ENCODE data around the gene RAE1.

RAE1 gene, protein sequence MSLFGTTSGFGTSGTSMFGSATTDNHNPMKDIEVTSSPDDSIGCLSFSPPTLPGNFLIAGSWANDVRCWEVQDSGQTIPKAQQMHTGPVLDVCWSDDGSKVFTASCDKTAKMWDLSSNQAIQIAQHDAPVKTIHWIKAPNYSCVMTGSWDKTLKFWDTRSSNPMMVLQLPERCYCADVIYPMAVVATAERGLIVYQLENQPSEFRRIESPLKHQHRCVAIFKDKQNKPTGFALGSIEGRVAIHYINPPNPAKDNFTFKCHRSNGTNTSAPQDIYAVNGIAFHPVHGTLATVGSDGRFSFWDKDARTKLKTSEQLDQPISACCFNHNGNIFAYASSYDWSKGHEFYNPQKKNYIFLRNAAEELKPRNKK

DNA sequence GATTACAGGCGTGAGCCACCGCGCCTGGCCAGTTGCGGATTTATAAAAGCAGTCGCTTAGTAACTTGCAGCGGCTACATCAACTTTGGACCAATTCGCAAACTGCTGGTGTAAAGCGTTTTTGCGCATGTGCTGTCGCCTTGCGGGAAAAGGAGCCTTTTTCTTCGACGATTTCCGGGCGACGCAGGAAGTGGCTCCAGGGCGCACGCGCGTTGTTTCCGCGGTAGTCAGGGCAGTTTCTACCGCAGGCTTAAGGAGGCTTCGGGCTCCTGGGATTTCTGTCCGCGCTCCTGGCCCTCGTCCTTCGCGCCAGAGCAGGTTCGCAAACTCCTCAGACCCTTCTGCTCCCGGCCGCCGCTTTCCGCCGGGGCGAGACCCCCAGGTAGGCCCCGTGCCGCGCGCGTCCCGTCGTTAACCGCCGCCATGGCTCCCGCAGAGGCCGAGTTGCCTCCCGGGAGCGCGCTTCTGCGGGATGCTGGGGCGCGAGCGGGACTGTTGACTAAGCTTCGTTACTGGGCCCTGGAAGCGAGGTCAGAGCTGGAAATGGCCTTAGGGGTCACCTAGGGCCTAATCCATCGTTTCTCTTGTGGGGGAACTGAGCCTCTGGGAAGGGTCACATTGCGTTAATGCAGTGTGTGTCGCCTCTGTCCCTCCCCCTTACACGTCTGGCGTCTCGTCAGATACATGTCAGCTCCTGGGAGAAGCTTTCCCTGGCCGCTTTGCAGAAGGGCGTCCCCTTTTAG lies at the start of gene RAE1:
Gene RAE1 (plus strand): TSS at position 214 of the 742 bp plus-strand sequence. CDS start 2,784 bp downstream, outside the sequence.
- peak; percentile 97 for DNase-seq

DNA sequence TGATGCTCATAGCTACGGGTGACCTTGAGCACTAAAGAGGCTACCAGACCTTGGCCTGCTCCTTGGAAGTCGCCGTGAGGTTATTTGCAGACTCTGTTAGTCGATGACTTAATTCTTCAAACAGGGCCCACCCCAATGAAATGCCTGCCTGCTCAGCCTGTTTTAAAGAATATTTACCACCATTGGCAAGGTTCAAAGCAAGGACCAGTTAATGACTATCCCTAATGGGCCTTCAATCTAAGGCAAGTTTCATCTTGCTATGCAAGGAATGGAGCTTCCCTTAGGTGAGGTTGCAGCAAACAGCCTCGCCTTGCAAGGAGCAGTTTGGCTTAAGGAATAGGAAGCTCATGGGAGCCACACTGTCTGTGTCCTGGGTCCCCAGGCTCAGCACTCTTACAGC lies 44.3 kb upstream of the RAE1 start:
- DNase-seq = no peak

DNA sequence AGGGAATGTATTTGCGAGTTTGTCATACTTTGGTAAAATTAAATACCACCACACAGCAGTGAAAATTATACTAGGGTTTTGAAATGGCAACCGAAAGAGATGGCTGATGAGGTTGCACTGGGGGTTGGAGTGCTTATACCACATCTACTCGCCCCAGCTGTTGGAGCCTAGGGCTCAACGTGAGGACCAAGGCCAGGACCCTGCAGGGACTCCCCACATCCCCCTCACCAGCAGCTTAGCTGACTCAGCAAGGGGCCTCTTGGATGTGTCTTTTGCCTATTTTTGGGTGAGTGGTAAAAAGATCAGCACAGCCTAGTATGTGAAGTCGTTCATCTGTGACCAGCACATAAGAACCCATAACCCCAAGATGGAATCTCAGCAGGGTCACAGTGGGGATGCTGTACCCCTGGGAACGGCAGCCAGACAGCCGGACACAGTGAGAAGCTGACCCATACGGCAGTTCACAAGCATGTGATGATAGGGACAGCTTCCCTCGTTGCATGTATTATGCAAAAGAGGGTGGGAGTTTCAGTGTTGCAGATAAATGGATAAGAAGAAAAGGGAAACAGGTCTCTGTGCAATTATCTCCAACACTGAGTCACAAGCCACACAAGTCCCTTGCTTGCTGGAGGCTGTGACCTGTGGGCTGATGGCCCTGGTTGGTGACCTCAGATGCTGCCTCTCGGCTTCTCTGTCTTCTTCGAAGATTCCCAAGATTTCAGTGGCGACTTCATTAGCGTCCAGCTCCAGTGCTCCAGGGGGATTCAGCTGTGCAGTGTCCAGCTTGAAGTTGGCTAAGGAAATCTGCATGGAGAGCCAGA lies 42.4 kb upstream of the RAE1 start:
- DNase-seq = no peak

DNA sequence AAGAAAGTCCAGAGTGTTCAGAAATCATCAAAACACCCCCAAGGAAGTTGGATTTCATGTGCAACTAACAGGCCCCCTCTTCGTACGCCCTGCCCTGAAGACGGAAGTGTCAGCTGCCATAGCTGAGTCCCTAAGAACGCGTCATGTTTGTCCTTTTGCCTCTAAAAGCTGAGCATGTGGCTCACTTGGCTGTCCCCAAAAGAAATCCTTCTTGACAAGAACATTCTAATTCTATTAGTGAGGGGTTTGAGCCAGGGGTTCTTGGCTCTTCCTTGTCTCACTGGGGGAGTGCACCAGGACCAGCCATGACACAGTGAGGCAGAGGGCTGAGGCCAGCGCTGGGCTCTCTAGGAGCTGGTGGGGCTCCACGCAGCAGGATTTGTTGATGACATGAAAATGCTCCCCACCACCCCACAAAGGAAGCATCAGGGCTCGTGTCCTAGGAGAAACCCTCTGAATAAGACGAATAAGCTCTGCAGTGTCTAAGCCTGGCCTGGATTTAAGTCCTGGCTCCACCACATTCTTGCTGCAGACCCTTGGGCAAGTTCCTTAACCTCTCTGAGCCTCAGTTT lies 41.4 kb upstream of the RAE1 start:
- DNase-seq = no peak

DNA sequence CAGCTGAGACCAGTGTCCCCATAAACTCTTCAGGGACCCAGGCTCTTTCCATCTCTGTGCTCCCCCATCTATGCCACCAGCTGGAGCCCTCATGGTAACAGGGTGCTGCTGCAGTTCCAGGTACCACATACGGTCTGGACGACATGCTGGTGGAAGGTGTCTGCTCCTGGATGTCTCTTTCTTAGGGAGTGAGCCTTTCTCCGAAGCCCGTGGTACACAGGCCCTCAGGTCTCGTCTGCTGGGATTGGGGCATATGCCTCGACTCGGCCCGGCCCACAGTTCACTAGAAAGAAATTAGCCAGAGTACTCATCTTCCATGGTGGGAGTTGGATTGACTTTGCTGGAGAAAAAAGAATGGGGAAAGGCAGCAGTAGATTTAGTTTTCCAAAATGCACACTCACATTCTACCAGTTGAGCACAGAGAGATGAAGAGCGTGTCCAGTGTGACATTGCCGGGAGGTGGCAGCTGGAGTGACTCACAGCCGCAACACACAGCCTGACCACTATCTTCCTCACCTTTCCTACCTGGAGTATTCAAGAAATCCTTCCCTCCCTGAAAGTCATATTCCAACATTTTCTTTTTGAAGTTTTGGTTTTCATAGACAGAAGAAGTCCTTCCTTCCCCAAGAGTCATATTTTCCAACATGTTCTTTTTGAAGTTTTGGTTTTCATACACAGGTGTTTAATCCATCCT lies 40.1 kb upstream of the RAE1 start:
- DNase-seq = no peak

DNA sequence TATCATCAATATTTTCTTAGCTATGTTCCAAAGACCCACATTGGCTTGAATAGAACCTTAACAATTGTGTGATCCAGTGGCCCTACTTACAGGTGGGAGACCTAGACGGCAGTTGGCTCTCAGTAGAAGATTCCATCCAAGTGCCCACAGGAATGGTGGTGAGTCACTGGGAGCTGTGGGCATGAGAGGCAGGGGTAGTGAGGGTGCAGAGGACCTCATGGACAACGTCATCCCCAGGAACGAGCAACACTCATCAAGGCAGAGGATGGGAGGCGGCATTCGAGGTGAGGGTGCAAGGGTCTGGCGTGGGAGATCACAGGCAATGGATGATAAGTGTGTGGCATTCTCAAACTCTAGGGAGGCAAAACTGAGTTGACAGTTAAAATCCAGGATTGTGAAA lies 38.9 kb upstream of the RAE1 start:
- no peak for DNase-seq

DNA sequence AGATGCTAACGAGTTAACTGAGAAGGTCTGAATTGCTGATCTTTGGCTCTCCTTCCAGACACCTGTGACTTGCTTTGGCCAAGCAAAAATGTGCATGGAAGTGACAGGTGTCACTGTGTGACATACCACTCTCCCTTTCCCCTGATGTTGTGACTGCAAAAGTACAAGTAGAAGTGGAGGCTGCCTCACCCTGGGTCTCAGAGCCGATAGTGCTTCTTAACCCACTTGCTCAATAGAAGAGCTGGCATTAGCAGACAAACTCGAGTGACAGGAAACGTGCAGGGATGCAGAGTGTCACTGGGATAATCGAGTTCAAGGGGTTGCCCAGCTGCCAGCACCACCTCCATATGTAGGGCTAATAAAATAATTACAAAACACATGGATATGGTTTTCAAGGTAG lies 37.8 kb upstream of the RAE1 start:
- DNase-seq = no peak

DNA sequence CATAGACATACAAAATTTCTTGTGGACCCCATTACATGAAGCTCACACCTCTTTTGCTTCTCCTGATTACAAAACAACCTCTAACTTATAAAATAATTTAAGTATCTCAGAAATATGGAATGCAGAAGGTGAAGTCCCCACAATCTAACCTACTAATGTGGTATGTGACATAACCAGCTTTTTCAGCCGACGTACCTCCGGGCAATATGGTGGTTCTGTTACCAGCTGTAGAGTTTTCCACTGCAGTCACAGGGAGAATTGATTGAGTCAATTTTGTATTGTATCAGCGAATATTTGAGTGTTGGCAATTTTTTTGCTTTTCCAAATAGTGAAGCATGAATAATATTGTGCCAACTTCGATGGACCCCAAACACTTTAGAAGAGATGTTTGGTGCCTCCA lies 37.1 kb upstream of the RAE1 start:
- DNase-seq = no peak

DNA sequence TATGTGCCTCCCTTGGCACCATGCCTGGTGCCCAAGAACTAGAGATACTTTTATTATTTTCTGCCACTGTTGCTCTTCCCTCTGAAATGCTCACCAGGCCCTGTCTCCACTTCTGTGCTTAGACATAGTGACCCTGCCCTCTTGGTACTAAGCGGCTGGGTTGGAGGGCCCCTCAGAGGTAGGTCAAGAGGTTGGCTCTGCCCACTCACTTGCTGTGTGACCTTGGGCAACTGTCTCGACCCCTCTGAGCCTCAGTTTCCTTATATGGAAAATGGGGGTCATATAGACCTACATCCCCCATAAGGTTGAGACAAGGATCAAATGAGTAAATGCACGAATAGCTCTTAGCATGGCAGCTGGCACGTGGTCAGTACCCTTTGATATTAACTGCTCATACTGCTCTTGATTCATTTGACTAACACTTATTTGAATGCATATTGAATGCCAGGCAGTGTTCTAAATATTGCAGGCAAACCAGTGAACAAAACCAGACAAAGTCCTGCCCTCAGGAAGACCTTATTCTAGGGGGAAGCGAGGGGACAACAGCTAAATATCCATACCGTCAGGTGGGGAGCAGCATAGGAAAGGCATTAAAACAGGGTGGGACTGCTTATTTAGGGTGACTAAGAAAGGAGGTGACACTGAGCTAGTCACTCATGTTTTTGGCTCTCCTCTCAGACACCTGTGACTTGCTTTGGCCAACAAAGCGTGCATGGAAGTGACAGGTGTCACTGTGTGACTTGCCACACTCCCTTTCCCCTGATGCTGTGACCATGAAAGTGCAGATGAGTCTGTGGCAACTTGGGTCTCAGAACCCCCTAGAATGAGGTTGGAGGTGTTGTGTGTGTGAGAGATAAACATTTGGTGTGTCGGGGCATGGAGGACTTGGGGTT lies 35.7 kb upstream of the RAE1 start:
- no peak for DNase-seq

DNA sequence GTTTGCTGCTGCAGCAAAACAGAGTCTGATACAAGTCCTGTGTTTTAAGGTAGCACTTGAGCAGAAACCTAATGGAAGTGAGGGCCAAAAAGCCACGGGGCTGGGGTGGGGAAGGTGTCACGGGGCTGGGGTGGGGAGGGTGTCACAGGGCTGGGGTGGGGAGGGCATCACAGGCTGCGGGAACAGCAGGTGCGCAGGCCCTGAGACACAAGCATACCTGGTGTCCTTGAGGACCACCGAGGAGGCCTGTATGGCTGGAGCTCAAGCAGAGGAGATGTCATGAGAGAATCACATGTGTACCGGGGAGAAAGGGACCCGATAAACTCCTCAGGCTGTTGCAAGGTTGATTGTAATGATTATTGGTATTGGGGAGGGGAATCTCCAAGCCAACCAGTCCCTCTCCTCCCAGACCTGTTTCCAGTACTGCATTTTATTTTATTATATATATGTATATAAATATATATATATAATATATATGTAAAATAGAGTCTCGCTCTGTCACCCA lies 35.0 kb upstream of the RAE1 start:
- no peak for DNase-seq

DNA sequence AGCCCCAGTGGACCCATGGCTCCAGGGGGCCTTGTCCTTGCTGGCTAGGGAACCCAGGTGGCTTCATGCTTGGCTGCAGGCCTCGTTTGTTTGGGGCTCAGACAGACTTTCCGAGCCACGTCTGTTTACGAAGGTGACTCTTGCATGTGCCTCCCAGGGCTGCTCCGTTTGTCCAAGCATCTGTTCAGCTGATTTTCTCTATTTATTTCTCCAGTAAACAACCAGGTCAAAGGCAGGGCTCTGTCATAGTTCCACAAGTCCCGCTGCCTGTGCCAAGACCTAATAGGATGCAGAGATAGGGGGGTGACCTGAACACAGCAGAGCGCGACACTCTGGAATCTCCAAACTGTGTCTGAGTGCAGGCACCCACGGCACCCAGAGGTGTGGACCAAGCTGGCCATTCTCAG lies 34.3 kb upstream of the RAE1 start:
- no peak for DNase-seq

DNA sequence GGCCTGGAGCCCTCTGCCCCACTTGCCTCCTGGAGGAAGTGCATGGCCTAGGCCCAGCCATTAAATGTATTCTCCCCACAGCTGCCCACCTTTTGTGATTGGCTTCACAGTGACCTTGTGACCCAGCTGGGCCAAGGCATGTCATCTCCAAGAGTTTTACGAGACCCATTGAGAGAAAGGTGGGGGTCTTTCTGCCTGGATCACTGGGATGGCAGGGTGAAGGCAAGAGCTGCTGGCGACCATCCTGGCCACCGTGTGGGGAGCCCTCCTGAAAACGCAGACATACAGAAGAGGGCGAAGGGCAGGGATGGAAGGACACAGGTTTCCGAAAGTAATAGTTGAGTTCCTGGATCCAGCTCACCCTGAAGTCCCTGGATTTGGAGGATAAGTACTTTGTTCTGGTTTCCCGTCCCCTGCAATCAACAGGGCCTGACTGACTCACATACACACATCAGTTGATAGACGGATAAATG lies 33.7 kb upstream of the RAE1 start:
- DNase-seq = no peak

DNA sequence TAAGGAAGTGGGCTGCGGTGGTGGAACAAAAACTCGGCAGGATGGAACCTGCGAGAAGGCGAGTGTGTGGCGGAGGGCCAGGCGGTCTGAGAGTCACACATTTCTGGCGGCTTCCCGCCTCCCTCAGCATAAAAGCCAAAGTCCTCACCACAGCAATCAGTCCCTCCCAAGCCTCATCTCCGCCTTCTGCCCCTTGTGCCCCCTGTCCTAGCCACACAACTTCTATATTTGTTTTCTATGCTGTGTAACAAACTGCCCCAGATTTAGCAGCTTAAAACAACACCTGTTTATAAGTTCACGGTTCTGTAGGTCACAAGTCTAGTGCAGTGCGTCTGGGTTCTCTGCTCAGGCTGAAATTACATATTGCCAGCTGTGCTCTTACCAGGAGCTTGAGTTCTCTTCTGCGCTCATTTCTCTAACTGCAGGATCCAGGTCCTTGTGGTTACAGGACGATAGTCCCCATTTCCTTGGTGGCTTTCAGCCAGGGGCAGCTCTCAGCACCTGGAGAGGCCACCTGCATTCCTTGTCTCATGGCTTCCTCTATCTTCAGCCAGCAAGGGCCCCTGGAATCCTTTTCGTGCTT lies 33.2 kb upstream of the RAE1 start:
- no peak for DNase-seq

DNA sequence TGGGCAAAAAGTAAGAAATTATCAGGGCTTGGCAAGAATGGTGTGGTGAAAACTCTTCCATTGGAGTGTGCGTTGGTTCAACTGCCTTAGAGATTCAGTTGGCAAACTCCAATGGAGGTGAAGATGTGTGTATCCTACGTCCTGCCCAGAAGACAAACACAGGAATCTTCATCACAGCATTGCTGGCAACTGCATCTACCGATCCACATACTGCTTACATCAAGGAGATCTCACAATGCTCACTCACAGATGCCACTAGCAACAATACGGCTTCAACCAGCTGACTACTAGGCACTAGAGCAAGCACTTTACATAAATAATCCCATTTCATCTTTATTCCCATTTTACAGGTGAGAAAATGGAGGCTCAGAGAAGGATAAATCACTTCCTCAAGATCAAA lies 31.5 kb upstream of the RAE1 start:
- no peak for DNase-seq

DNA sequence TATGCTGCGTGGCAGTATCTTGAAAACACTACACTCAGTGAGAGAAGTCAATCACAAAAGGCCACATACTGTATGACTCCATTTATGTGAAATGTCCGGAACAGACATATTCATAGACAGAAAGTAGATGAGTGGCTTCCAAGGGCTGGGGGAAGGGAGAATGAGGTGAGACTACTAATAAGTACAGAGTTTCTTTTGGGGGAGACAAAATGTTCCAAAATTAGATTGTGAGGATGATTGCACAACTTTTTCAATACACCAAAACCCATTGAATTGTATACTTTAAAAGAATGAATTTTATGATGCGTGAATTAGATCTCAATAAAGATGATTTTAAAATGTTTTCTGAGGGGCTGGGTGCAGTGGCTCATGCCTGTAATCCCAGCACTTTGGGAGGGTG lies 30.7 kb upstream of the RAE1 start:
- no peak for DNase-seq

DNA sequence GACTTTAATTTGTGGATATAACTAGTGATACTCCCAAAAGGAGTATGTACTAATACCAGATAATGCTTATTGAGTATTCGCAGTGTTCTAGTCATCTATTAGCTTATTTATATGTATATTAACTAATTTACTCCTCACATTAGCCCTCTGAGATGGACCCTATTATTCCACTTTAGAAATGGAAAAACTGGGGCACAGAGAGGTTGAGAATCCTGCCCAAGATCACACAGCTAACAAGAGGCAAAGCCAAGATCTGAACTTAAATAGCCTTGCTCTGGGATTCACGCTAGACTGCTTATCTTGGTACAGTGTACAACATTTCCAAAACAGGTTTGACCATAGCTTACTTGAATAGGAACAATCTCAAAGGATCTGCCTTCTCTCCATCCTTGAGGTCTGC lies 29.9 kb upstream of the RAE1 start:
- DNase-seq = no peak

DNA sequence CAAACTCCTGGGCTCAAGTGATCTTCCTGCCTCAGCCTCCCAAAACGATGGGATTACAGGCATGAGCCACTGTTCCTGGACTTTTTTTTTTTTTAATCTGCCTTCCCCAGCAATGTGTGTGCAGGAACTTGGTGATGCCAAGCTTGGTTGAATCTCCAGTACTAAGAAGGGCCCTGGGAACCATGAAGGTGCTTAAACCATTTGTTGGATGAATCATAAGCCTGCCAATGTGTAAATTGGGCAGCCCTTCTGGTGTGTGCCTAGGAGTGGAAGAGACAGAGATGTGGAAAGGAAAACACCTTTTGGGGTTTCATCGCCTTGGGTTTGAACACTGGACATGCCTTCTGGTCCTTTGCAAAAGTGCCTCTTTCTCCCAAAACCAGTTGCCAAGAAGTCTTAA lies 28.6 kb upstream of the RAE1 start:
- DNase-seq = no peak

DNA sequence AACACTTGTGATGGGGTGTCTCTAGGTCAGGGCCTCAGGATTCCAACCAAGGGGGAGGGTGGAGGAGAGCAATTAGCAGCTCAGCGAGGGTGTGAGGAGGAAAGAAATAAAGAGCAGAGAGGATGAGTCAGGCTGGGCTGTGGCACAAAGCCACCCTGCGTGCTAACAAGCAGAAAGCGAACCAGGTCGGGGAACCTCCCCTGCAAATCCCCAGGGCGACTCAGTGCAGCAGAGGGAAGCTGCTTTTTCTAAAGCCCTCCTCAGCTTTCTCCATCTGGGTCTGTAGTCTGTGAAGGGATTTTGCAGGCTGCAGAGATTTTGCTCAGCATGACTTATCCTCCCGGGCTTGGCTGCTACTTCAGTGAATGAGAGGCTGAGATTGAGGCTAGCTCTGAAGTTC lies 28.0 kb upstream of the RAE1 start:
- DNase-seq = no peak

DNA sequence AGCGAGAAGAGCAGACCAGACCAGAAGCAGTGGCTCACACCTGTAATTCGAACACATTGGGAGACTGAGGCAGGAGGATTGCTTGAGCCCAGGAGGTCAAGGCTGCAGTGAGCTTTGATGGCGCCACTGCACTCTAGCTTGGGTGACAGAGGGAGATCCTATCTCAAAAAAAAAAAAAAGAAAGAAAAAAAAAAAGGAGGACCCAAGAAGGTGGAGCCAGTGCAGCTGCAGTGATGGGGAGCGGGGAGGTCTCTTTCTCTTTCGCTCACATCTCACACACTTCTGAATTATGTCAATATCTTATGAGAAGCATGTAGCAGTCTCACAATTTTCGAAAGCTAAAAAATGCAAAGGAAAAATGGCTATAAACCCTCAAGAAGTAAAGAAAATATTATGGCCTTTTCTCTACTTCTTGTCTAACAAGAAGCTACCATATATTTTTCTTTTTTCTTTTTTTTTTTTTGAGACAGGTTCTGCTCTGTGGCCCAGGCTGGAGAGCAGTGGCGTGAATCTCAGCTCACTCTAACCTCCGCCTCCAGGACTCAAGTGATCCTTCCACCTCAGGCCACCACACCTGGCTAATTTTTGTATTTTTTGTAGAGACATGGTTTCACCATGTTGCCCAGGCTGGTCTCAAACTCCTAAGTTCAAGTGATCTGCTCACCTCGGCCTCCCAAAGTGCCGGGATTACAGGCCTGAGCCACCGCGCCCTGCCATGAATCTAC lies 25.3 kb upstream of the RAE1 start:
- no peak for DNase-seq

Measured in hematopoietic multipotent progenitor cell treated with erythropoietin and hydrocortisone succinate and interleukin-3 and kit ligand, for 6 days (in vitro differentiated cells).